ENCODE measurements around the gene PRSS12. TPM values are rescaled to one million over a fixed set of nuclear protein-coding genes. Genes with fewer than 3 reads are reported as not detected.

Gene PRSS12
- total RNA-seq, 2 donors from 2014 or later, result 0.12 TPM; not detected in 1

GRCh38 chr4:118345813-118346212, 7.0 kb downstream of the PRSS12 start:
- H3K36me3 ChIP-seq, result no peaks in the 10 kb centered on the region
- no peaks in the 10 kb centered on the region for H3K9me3 ChIP-seq
- H3K27ac ChIP-seq, result no peak overlapping the region
- no peaks in the 10 kb centered on the region for H3K4me1 ChIP-seq
- no peaks in the 10 kb centered on the region for H3K27me3 ChIP-seq
- TF ChIP-seq CTCF (IDR thresholded peaks at IDR 0.05), result no peak
- DNase-seq (ENCODE audit: low spot score), result no peak
- H3K4me3 ChIP-seq, result no peak overlapping the region

- Histone ChIP-seq H3K27ac (no peak overlapping the region), H3K36me3 (no peaks in the 10 kb centered on the region), H3K4me1 (no peaks in the 10 kb centered on the region), H3K9me3 (no peaks in the 10 kb centered on the region), H3K27me3 (no peaks in the 10 kb centered on the region), H3K4me3 (no peak overlapping the region)
- DNase-seq (ENCODE audit: low spot score), result no peak
- TF ChIP-seq CTCF (IDR thresholded peaks at IDR 0.05), result no peak
These were observed 8.0 kb downstream of the PRSS12 start for GRCh38 chr4:118344801-118345200.

GRCh38 chr4:118343501-118343900, 9.3 kb downstream of the PRSS12 start:
- Histone ChIP-seq H3K4me3 (no peak overlapping the region), H3K9me3 (no peaks in the 10 kb centered on the region), H3K36me3 (no peaks in the 10 kb centered on the region), H3K4me1 (no peaks in the 10 kb centered on the region), H3K27me3 (no peaks in the 10 kb centered on the region), H3K27ac (no peak overlapping the region)
- no peak for TF ChIP-seq CTCF (IDR thresholded peaks at IDR 0.05)
- DNase-seq (ENCODE audit: low spot score), result no peak

GRCh38 chr4:118340109-118340508, 12.7 kb downstream of the PRSS12 start:
- no peak for TF ChIP-seq CTCF (IDR thresholded peaks at IDR 0.05)
- Histone ChIP-seq H3K27ac (no peak overlapping the region), H3K4me3 (no peak overlapping the region), H3K9me3 (no peaks in the 10 kb centered on the region), H3K36me3 (no peaks in the 10 kb centered on the region), H3K4me1 (no peaks in the 10 kb centered on the region), H3K27me3 (no peaks in the 10 kb centered on the region)
- no peak for DNase-seq (ENCODE audit: low spot score)

- Histone ChIP-seq H3K4me3 (no peak overlapping the region), H3K9me3 (no peaks in the 10 kb centered on the region), H3K36me3 (no peaks in the 10 kb centered on the region), H3K27ac (no peak overlapping the region), H3K4me1 (no peaks in the 10 kb centered on the region), H3K27me3 (no peaks in the 10 kb centered on the region)
- no peak for TF ChIP-seq CTCF (IDR thresholded peaks at IDR 0.05)
- DNase-seq (ENCODE audit: low spot score), result no peak
These were observed 13.6 kb downstream of the PRSS12 start for GRCh38 chr4:118338981-118339765.

GRCh38 chr4:118338518-118338917, 14.3 kb downstream of the PRSS12 start:
- Histone ChIP-seq H3K9me3 (no peaks in the 10 kb centered on the region), H3K4me3 (no peak overlapping the region), H3K27me3 (no peaks in the 10 kb centered on the region), H3K36me3 (no peaks in the 10 kb centered on the region), H3K4me1 (no peaks in the 10 kb centered on the region), H3K27ac (no peak overlapping the region)
- DNase-seq (ENCODE audit: low spot score), result no peak
- TF ChIP-seq CTCF (IDR thresholded peaks at IDR 0.05), result no peak
